LoVo (cell line): ENCODE measurements around the gene PTPRM.

Source experiments
- DNase-seq: peaks from one replicate; pipeline ENCODE4 v3.0.0-alpha.2; 2016; ENCODE audit warnings: low spot score

The PTPRM gene

DNA sequence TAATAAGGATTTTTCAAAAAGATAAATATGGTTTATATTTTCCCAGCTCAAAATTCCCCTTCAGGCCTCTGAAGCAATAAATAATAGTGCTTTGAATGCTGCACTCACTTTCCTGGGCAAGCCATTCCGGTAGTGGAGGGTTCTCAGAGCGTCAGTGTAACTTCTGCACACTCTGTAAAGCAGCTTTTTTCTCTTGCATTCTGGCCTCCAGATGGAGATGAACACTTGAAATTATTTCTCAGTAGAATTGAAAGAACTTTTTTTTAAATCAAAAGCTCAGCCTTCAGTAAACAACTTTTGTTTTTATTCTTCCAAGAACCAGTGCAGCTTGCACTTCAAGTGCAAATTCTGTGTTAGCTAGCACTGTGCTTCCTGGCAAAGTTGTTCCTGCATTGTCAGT lies 761.0 kb downstream of the PTPRM start:
- no peak for DNase-seq

DNA sequence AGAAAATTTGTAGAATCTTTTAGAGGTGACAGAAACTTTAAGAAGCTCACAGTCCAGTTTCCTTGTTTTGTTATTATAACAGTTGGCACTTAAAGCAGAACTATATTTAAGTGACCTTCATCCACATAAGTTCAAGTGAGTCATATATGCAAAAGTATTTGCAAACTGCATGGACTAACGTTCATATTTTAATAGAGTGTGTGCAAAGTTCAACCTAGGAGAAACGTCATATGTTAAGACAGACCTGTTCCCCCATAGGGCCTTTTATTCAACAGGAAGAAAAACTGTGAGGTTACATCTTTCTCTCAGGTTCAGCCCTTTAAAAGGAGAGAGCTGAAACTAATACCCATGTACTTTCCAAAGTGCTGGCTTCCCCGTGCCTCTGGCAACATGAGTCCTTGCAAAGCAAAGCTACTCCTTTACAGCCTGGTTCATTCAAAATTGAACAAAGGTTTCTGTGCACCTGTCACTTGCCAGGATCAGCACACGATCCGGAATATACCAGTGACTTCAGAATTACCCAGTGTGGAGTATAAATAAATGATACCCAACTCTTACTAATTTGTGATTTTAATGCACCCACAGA lies 762.2 kb downstream of the PTPRM start:
- DNase-seq = peak; percentile 7

DNA sequence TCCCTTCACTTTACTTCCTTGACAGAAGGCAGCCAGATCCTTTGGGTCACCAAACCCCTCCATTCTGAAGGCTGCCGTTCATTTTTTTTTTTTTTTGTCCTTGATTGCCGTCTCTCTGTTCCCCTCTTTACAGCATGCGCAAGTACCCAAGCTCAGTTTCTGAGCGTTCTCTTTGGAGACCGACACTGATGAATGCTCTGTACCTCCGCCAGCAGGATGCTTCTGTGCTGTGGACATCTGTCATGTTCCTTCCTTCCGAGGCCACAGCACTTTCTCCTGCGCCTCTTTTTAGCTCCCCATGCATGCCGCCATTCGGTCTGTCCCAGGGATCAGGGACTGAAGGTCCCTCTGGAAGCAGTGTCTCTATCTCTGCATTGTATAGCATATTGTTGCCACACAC lies 763.5 kb downstream of the PTPRM start:
- no peak for DNase-seq

DNA sequence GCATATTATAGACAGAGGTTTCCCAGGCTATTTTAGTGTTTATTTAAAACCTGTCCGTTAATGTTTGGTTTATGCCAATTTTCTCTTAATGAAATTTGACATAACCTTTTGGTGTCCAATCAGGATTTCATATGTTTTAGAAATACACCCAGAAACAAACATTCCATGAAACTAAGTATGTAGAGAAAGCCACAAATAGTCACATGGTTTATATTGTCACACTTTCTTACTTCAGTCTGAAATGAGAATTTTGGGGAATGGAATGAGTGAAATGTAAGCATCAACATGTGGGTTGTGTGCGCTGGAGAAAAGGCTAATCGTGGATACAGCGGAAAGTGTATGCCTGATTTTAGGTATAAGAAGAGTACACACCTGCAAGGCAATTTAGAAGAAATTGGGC lies 765.2 kb downstream of the PTPRM start:
- DNase-seq = no peak

DNA sequence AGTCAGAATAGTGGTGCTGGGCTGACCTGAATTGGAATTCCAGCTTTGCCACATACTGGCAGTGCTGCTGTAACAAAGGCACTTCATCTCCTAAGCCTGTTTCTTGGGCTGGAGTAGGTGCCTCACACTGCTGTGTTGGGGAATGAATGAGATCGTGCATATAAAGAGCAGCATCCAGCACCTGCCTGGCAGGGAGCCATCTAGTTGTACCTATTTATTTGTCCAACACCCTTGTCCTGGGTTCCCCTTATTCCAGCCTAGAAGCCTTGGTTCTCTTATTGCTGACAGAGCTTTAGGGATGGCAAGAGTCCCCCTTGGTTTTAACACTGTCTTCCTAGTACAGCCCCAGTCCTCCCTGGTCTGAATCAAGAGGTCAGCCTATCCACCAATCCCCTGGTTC lies 766.8 kb downstream of the PTPRM start:
- DNase-seq = no peak

DNA sequence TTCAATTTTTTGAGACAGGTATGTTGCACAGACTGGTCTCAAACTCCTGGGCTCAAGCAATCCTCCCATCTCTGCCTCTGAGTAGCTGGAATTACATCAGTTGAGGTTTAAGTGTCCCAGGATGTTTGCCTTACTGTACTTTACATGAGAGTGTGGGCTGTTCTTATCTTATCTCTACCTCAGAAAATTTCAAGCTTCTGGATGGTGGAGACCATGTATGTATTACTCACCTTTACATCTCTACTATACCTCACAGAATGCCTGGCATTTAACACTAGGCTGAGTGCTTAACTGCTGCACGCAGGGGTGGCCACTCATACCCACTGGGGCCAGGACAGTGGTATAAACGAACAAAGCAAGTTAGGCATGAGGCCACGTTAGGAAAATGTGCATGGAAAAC lies 770.1 kb downstream of the PTPRM start:
- no peak for DNase-seq

DNA sequence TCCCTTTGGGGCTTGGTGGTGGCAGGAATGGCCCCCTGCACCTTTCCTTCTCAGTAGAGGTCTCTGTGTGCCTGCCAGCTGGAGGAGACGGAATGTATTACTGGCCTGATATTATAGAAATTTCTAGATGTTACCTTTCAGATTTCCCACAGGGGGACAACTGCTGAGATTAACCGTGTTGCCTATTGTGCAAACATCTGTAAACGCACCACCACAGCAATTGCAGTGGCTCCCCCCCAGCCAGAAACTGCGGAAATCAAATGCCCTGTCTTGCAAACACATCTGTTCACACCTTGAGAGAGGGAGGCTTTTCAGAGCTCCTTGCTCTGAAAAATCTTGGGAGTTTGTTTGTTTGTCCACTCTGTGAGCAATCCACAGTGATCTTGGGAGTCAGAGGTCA lies 772.1 kb downstream of the PTPRM start:
- DNase-seq = no peak

DNA sequence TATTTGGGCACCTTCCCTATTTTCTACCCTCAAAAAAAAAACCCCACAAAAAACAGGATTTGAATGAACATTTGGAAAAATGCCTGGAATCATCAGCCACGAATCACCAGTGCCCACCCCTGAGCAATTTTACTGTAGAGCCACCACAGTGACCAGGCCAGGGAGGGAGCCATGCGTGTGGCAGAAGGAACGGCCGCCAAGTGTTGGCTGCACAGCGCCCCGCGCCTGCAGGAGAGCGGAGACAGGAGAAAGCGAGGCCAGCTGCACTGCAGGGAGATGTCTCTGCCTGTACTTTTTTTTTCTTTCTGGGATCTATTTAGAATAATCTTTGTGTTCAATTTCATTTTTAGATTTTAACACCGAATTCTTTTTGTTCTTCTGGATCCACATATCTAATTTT lies 772.8 kb downstream of the PTPRM start:
- DNase-seq = no peak

DNA sequence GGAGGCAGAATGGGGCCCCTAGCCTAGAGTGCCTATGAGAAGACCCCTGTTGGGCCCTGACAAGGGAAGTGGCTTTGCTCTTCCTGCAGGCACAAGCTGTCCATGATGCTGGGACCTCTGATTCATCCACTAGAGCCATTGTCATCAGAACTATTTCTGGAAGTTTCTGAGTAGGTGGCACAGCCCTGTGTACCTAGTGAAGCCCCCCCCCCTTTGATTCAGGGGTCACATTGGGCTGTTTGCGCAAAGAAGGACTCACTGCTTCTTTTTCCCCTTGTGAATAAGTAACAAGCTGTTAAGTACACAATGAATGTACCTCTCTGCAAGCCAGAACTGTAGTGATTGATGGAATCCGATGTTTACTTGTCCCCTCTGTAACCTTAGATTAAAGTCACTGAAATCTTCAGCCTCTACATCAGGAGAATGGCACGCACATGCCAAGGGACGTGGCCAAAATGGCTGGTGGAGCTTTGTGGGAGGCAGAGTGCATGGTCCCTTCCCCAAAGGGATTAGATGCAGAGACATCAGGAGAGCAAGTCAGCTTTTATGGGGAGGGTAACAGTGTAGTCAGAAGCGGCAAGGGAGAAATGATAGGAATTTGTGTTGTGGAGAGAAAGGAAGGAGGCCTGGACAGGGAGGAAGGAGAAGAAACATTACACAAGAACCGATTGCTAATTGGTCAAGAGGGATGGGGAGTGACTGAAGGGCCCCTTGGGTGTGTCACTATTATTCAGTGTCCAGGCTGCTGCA lies 774.5 kb downstream of the PTPRM start:
- no peak for DNase-seq

DNA sequence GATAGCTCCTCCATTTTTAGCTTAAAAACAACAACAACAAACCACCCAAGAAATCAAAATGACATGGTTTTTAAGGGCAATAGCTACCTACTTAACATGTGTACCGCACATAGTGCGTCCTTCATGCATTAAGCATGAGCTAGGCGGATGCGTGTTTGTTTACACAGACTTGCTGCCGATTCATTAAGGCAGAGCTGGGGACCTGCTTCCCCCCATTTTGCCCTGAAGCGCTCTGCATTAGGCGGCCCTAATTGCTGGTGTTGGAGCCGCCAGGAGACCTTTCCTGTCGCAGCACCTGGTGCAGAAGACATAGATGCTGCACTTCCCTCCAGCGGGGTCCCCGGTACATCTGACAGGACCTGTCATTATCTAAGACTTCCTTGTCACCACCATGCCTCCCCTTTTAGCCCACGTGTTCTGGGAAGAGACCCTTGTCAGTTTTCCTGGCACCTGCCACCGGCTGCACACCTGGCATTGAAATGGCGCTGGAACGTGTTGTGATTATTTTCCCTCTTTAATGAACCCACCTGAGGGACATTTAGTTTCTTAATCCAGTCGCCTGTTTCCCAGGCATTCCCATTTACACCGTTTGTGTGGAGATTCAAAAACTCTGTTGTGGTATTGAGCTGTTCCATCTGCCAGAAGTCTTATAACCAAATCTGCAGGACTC lies 781.1 kb downstream of the PTPRM start:
- DNase-seq = no peak

DNA sequence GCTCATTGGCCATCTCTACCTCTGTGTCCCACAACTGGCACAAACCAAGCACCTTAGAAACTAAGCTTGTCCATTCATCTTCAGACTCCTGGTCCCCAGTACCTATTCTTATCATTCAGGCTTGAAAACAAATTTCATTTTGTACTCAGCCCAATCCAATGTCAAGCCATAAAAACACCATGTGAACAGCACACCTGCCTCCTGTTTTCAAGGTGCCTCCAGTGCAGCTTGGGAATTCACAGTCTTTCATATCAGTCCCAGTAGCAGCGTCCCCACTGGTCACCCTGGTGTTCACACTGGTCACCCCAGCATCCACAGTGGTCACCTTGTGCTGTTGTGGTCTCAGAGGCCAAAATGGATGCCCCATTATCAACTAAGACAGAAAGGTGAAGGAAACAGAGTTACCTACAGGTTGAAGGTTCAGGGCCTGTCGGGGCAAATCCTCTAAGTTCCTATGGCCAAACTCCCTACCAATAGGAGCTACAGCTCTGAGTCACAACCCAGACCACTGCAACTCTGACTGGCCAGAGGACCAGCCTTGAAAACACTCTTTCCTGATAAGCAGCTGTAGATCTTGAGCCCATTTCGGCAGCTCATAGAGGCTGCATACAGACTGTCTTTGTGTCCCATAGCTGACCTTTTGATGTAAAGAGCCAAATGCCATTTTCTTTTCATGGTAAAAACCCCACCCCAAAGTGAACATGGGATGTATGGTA lies 782.6 kb downstream of the PTPRM start:
- no peak for DNase-seq

DNA sequence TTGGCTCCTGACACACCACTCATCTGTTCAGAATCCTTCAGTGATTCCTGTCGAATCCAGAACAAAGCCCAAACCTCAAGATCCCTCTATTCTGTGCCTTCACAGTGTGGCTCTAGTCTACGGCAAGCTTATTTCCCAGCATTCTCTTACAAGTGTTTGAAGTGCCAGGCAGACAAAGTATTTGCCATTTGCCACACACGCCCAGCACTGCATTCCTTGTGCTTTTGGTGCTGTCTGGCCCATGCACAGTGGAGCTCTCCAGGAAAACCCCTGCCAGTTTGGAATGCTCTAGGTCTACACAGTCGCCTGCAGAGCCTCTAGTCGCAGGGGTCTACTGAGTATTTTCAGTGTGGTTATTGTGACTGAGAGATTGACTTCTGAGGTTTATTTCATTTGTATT lies 783.5 kb downstream of the PTPRM start:
- no peak for DNase-seq

DNA sequence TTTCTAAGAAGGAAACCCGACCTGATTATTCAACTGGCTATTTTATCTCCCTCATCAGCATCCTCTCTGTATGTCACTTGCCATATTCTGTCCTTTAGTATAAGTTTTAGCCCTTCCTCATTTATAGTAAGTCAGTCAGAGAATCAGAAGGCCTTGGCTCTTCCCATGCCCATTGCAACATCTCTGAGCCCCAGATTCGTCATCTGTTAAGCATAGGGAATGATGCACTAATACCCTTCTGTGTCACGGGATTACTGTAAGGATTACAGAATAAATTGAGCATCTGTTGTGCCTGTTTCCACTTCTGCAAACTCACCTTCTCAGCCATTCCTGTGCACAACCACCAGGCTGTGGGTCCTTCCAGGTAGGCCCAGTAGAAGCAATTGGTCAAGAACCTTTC lies 784.0 kb downstream of the PTPRM start:
- no peak for DNase-seq

DNA sequence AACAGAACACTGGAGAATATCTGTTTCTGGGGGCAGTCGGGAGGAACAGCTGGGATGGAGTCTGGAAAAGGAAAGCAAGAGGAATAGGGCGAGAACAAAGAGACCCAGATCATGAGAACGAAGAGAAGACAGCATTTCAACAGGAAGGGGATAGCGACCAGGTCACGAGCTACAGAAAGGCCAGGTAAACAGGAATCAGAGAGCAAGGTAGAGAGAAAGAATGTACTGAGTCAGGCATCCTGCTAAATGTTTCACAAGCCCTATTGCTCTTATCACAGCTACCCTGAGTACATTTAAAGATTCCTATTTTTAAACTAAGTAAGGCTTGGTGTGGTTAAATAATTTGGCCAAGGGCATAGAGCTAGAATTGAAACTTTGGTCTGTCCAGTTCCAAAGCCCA lies 787.2 kb downstream of the PTPRM start:
- no peak for DNase-seq

DNA sequence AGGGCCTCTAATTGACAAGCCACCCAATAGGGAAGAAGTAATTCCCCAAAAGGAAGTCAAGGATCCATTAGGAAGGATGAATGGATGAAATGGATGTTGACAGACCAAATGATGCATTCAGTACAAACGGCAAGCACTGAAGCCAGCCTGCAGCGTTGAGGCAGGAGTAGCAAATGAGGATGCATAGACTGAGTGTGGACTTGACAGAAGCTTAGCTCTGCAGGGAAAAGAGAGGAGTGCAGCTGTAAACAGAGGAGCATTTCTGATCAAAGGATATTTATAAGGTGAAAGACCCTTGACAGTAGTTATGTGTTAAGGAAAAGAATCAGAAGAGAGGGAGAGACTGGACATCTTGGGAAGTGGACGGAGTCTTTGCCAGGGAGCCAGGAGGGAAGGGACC lies 788.9 kb downstream of the PTPRM start:
- DNase-seq = no peak

DNA sequence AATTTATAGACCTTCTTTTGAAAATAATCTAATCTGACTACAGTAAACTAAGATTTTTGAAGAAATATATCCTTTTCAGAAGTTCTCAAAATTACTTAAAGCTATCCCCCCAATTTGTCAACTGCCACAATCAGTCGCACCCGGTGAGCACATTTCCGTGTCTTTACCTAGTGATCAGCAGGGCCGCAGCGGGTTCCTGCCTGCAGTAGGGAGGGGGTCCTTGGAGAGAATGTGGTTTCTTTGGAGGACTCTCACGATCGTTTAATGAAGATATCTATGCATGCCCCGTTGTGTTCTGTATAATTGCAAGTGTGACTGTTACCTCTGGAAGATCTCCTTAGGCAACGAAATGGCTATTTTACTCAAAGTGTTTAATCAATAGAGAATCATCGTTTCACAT lies 790.2 kb downstream of the PTPRM start:
- DNase-seq = no peak

DNA sequence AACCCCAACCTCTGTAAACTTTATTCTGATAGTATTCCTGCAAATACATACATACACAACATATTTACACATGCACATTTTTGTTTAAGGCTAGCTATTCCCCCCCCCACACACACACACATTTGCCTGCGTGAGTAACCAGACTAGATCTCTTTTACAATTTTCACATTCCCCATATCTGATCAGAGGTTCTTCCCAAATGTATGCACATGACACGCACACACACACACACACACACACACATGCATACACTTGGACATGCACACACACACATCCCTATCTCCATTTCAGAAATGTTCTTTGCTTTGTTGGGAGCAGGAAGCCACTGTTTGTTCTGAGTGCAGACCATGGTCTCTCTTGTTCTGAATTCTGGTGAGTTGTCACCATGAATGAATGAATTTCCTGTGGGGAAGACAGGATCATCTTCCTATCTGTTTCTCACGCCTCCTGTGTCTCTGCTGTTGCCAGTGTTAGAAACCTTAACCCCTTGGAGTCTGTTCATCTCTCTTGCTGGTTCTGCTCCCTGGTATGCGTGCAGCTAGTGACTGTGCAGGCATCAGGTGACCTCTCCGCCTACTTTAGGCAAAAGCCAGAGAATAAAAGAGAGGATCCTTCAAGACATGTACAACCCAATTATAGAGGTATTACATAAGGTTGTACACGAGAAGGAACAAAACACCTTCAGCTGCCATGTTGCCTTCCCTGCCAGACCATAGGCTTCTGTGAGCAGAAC lies 791.1 kb downstream of the PTPRM start:
- DNase-seq = no peak

DNA sequence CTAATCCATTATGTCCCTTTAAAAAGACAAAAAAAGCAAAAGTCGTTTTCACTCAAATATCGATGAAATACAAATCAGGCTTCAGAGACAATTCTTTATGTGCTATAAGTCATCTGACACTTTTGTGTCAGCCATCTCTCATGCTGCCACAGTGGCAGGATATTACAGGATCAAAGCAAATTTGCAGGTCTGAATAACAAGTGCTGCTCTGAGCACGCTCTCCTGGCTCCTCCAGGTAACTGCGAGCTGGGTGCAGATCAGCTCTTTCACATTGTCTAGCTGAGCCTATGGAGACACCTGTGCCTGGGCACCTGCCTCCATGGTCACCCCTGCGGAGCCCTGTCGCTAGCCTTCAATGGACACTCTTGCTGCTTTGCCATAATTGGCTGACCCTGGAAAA lies 792.0 kb downstream of the PTPRM start:
- no peak for DNase-seq

DNA sequence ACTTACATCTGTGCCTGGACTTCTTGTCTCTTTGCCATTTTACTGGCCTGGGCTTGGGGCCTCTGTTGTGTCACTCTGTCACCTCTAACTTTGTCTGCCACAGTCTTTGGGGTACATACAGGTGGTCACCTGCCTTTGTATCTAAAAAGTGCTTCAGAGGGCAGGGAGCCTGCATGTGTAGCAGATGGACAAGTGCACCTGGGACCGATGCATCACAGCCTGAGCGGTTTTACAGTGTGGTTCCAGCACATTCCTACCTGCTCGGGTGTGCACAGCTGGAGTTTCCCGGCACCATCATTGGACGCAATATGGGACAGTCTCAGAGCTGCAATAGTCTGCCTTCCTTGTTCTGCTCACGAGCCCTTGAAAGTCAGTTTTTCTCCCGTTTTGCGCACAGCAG lies 792.4 kb downstream of the PTPRM start:
- no peak for DNase-seq

DNA sequence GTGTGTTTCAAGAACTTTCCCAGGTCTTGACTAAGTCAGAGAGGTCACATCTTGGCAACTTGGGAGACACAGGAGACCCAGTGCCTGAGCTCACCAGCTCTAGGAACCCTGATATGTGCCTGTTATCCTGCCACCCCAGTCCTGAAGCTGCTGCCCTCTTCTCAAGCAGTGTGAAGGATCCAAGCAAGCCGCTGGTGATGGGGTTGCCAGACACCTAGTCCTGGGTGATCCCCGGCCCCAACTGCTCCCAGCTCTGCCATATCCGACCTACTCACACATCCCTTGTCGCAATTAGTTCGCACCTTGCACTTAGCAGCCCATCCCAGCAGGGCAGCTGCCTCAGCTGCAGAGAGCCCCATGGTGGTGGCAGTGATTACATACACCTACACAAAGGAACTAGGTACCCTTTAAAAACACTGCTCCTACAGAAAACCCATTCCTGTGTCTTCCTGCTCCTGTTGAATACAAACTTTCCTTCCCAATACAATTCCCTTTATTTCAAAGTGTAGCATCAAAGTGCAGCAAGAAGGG lies 794.9 kb downstream of the PTPRM start:
- no peak for DNase-seq

DNA sequence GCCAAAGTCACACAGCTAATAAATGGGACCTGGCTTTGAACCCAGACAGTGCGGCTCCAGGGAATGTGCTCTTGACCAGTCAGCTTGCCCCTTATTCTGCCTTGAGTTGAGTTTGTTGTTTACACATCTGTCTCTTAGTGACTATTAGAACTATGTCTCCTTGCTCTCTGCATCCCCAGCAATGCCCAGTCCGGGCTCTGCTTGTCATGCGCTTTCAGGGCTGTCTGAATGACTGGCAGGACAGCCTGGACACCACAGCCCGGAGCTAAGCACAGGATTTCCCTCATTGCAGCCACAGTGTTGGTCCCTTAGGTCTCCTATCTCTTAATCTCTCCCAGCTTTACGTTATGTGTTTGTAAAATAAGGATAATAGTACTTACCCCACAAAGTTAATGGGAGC lies 795.7 kb downstream of the PTPRM start:
- no peak for DNase-seq

DNA sequence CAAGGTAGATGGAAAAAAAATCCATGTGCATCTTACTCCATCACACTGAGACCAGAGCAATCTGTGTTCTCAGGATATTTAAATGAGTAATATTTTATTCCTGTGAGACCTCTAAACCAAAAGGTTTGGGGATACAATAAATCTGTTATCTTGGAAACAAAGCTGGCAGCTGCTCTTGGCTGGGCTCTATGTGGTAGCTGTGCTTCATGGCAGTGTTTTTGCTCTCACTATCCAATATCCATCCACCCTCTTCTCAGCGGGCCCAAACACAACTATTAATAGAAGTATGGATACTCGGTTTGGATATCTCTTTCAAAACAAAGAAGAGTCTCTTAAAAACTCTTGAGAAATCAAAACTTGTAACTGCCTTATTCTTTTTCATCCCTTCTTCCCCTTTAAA lies 797.3 kb downstream of the PTPRM start:
- no peak for DNase-seq
